HepG2 (cell line): ENCODE results near the gene RBMS2. TPM values are rescaled to one million over a fixed set of nuclear protein-coding genes. Genes with fewer than 3 reads are reported as not detected.
A peak's percentile ranks its signal among the peaks of the same experiment; 100 is the strongest.

Experiments used
- ATAC-seq: fragments of 200-7000 bp; cut with Tn5 transposase; 3 replicates; pipeline ENCODE4 v1.9.1; 2020; ENCODE audit warnings: mild to moderate bottlenecking, moderate library complexity
- BruUV-seq: library from RNA; stranded (reverse); fragments of 400-500 nt; replicated peaks from 2 replicates; lab custom pipeline; 2021; lab: Mats Ljungman, UMichigan
- CTCF ChIA-PET: fragments of 300-600 bp; formaldehyde crosslinking; extraction: SDS; loops from one replicate; lab custom pipeline; 2021; ENCODE audit warnings: low total read pairs, inconsistent platforms, low intra/inter-chr PET ratio; lab: Yijun Ruan, JAX
- POLR2A ChIA-PET: fragments of 350-600 bp; sonication (Branson Sonifier 250); formaldehyde crosslinking; loops from one replicate; lab custom pipeline; 2020; ENCODE audit warnings: antibody characterized with exemption, inconsistent platforms; lab: Yijun Ruan, JAX
- DNase-seq: peaks from one replicate; pipeline ENCODE4 v3.0.0-alpha.2; 2015; ENCODE audit warnings: low spot score
- FAIRE-seq: peaks from 3 replicates; lab custom pipeline; 2011; peaks lifted over from hg19 to GRCh38; lab: Jason Lieb, UNC
- H2AFZ ChIP-seq: one replicate; pipeline ENCODE4 v1.6.1; 2011; ENCODE audit warnings: low read length, inconsistent platforms
- H3K27ac ChIP-seq: fragments of 300-600 bp; 3 replicates; pipeline ENCODE4 v1.8.0; 2011; ENCODE audit warnings: mixed run types, mild to moderate bottlenecking, mixed read lengths, low read length, inconsistent platforms; ENCODE audit not compliant: insufficient read depth; ENCODE audit errors: extremely low read length
- H3K27me3 ChIP-seq, 2 experiments: fragments of 200-600 bp in 1 of 2; 2 replicates in 1 of 2; 3 replicates in 1 of 2; pipeline versions ENCODE4 v1.6.0 to v1.8.0; 2011; ENCODE audit warnings: low read length in 2 of 2, mild to moderate bottlenecking in 2 of 2, moderate library complexity in 2 of 2, inconsistent platforms in 1 of 2; ENCODE audit not compliant: insufficient read depth in 2 of 2, control insufficient read depth in 1 of 2
- H3K36me3 ChIP-seq, 2 experiments: fragments of 200-600 bp in 1 of 2; replicated peaks in 1 of 2; 2 replicates in 1 of 2; 3 replicates in 1 of 2; pipeline versions ENCODE4 v1.5.1 to v1.8.0; 2011; ENCODE audit warnings: low read length in 2 of 2, inconsistent platforms in 1 of 2; ENCODE audit not compliant: insufficient read depth in 2 of 2, control insufficient read depth in 1 of 2
- H3K4me1 ChIP-seq: 2 replicates; pipeline ENCODE4 v1.5.1; 2012; ENCODE audit warnings: low read length, inconsistent platforms; ENCODE audit not compliant: insufficient read depth
- H3K4me2 ChIP-seq: 2 replicates; pipeline ENCODE4 v1.6.0; 2011; ENCODE audit warnings: low read depth, low read length, inconsistent platforms
- H3K4me3 ChIP-seq, 3 experiments: fragments of 200-600 bp in 1 of 3; sonication (generic), shearing (Covaris generic) in 1 of 3; replicated peaks in 1 of 3; 2 replicates each; pipeline ENCODE4 v1.5.1; 2011 to 2016; ENCODE audit warnings: low read length in 3 of 3, inconsistent platforms in 2 of 3, low read depth in 2 of 3, mild to moderate bottlenecking in 2 of 3, control low read depth in 1 of 3, mixed read lengths in 1 of 3; ENCODE audit not compliant: insufficient read depth in 1 of 3
- H3K79me2 ChIP-seq: one replicate; pipeline ENCODE4 v1.6.1; 2011; ENCODE audit warnings: low read length, inconsistent platforms; ENCODE audit not compliant: insufficient read depth
- H3K9ac ChIP-seq: 2 replicates; pipeline ENCODE4 v1.6.0; 2011; ENCODE audit warnings: mild to moderate bottlenecking, low read depth, low read length, inconsistent platforms; ENCODE audit not compliant: insufficient read depth
- H3K9me3 ChIP-seq: 2 replicates; pipeline ENCODE4 v1.5.1; 2012; ENCODE audit warnings: mild to moderate bottlenecking, low read length
- H4K20me1 ChIP-seq: 2 replicates; pipeline ENCODE4 v1.6.0; 2011; ENCODE audit warnings: inconsistent platforms, mild to moderate bottlenecking, low read length, moderate library complexity; ENCODE audit not compliant: insufficient read depth
- ARID4A ChIP-seq: sonication (generic); formaldehyde crosslinking; IDR thresholded peaks from 2 replicates; pipeline ENCODE4 v1.5.0; 2020; ENCODE audit warnings: mild to moderate bottlenecking, missing genetic modification reagents, borderline replicate concordance
- KLF9 ChIP-seq: IDR thresholded peaks from 2 replicates; pipeline ENCODE4 v1.6.1; 2016; ENCODE audit warnings: low read depth
- MIER3 ChIP-seq: IDR thresholded peaks from 2 replicates; pipeline ENCODE4 v1.6.1; 2016; ENCODE audit warnings: missing compliant biosample characterization, borderline replicate concordance
- SIN3A ChIP-seq: IDR thresholded peaks from 2 replicates; pipeline ENCODE4 v1.6.1; 2011; ENCODE audit warnings: low read depth, mild to moderate bottlenecking, control low read depth, low read length, borderline replicate concordance
- ZNF143 ChIP-seq: sonication (generic); formaldehyde crosslinking; IDR thresholded peaks from 2 replicates; pipeline ENCODE4 v1.4.0; 2020; ENCODE audit warnings: missing genetic modification reagents
- ZNF367 ChIP-seq: sonication (generic); formaldehyde crosslinking; IDR thresholded peaks from 2 replicates; pipeline ENCODE4 v1.4.0; 2020; ENCODE audit warnings: missing genetic modification reagents, borderline replicate concordance
- ZNF574 ChIP-seq: sonication (generic); formaldehyde crosslinking; IDR thresholded peaks from 2 replicates; pipeline ENCODE4 v1.4.0; 2020; ENCODE audit warnings: missing genetic modification reagents
- ZNF598 ChIP-seq: sonication (generic); formaldehyde crosslinking; IDR thresholded peaks from 2 replicates; pipeline ENCODE4 v1.5.1; 2020; ENCODE audit warnings: mild to moderate bottlenecking, missing genetic modification reagents, borderline replicate concordance
- ZNF703 ChIP-seq: sonication (generic); formaldehyde crosslinking; IDR thresholded peaks from 2 replicates; pipeline ENCODE4 v1.5.1; 2020; ENCODE audit warnings: missing genetic modification reagents, mild to moderate bottlenecking, moderate library complexity, borderline replicate concordance
- ZNF878 ChIP-seq: sonication (generic); formaldehyde crosslinking; IDR thresholded peaks from 2 replicates; pipeline ENCODE4 v1.8.1; 2023; ENCODE audit warnings: mild to moderate bottlenecking, missing genetic modification reagents, moderate library complexity
- ZZZ3 ChIP-seq: sonication (generic); formaldehyde crosslinking; IDR thresholded peaks from 2 replicates; pipeline ENCODE4 v1.4.0; 2020; ENCODE audit warnings: missing genetic modification reagents, mild to moderate bottlenecking, borderline replicate concordance
- WGBS: methylation state at CpG from one replicate; pipeline ENCODE4 v1.1.6; 2017; ENCODE audit warnings: low lambda C conversion rate; 5-methylcytosine and 5-hydroxymethylcytosine counted together
- in situ Hi-C: cut with HindIII; loops from 2 replicates; pipeline ENCODE4 v1.10.0; 2017; ENCODE audit warnings: low pct_unique_long_range_greater_than_20kb; ENCODE audit not compliant: extremely low pct_ligation_motif_present
- intact Hi-C: fragments of 100-400 bp; cut with micrococcal nuclease; formaldehyde crosslinking; loops from one replicate; pipeline ENCODE4 v1.10.0; 2022; ENCODE audit not compliant: unreplicated experiment
- polyA plus RNA-seq, 8 experiments: library from polyadenylated mRNA; depleted of rRNA in 3 of 8; stranded (reverse) in 7 of 8; unstranded in 1 of 8; fragments of >200 nt; fragmentation: Illumina TruSeq in 4 of 8; extraction: Trizol in 4 of 8; gene quantifications; 2 replicates each; pipeline versions ENCODE4 v1.2.1 to v1.2.3, GENCODE V29; 2011 to 2016; ENCODE audit warnings: low read depth in 4 of 8, missing spikeins in 1 of 8, mixed read lengths in 1 of 8; ENCODE audit not compliant: insufficient read depth in 1 of 8
- total RNA-seq, 5 experiments: library from RNA; depleted of rRNA; stranded (reverse); fragments of >200 nt; fragmentation: Illumina TruSeq; extraction: Trizol; gene quantifications; 2 replicates each; pipeline ENCODE4 v1.2.3, GENCODE V29; 2016; ENCODE audit warnings: low read depth in 1 of 5
- TF ChIP-seq, protein P1 (sequence below): sonication (generic); formaldehyde crosslinking; IDR thresholded peaks from 2 replicates; pipeline ENCODE4 v1.4.0; 2020; ENCODE audit warnings: low read depth, missing genetic modification reagents

The RBMS2 gene
- total and polyA plus RNA-seq, 2 of the 13 experiments (the other 11 are each of a cell fraction or from before 2014, with no cell fraction given) = 0.53 to 7.4 TPM

DNA sequence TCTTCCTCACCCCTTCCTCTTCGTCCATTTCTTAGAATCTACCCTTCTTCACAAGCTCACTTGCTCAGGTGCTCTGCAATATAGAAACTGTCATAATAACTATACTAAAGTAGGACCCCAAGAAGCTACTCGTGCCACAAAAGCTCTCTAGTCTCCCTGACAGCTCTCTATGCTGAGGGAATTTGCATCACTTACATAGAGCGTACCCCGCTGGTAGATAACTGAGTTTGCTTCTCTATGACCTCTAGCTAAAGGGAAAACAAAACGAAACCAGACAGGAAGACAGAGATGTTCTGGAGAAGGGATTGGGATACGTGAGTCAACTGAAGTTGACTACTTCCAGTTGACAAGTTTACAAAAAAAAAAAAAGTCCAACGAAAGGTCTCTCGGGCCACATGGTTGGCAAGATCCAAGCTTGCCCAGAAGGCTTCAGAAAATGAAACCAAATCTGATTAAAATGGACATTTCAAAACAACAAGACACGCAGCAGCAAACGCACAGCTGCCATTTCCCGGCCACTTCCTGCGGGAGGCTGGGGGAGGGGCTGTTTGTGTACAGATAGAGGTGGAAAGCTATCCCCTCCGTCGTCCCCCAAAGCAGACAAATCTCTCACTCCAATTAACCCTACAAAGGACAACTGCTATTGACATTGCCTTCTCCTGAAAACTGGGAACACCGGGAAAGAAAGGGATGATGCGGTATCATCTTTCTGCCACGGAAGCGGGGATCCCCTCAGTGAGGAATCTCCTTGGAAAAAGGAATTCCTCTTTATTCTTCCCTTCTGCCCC lies 107.2 kb downstream of the RBMS2 start:
- BruUV-seq = TSS peak; percentile 57
- Histone ChIP-seq H3K27ac (peak overlapping the region; percentile 74), H3K4me3 (peak overlapping the region; percentile 98 to 100 (median 99)), H3K9ac (peak overlapping the region; percentile 92), H3K9me3 (no peaks in the 10 kb centered on the region), H4K20me1 (peaks cover 10% of the 10 kb centered on the region), H2AFZ (no peak overlapping the region), H3K27me3 (no peaks in the 10 kb centered on the region; a peak in 1 of 5 replicates), H3K36me3 (peaks cover 0 to 7% of the 10 kb centered on the region in 2 experiments; a peak in 2 of 5 replicates), H3K4me1 (peaks cover 80% of the 10 kb centered on the region), H3K79me2 (peaks cover 70% of the 10 kb centered on the region), H3K4me2 (peak overlapping the region; percentile 84)
- in situ Hi-C loops = no loop called here
- peak; percentile 31 for DNase-seq
- ATAC-seq = peak; percentile 15
- intact Hi-C loops = no loop called here
- ChIA-PET CTCF (no interaction called here), POLR2A (interaction anchor here (0.6 to 1.8 kb wide), 8 partner anchors 8 to 407 kb away, joined by 3 to 8 read pairs (median 6); partner anchors contain the start of genes GLS2, NACA, PTGES3 and RBMS2)
- FAIRE-seq = peak; percentile 26
- 2% methylated on average over 18 of the region's 18 CpGs for WGBS
- peak; percentile 58 for TF ChIP-seq ARID4A (CRISPR knock-in tag)
- TF ChIP-seq ZNF143 (CRISPR knock-in tag) = no peak
- no peak for TF ChIP-seq ZNF598
- no peak for TF ChIP-seq ZNF367 (CRISPR knock-in tag)
- TF ChIP-seq ZNF878 (CRISPR knock-in tag) = no peak
- TF ChIP-seq ZNF574 = peak; percentile 36; the same call in 1 of the 2 replicates
- peak; percentile 59; the same call in 1 of the 2 replicates for TF ChIP-seq SIN3A
- no peak for TF ChIP-seq KLF9
- TF ChIP-seq, protein P1, sequence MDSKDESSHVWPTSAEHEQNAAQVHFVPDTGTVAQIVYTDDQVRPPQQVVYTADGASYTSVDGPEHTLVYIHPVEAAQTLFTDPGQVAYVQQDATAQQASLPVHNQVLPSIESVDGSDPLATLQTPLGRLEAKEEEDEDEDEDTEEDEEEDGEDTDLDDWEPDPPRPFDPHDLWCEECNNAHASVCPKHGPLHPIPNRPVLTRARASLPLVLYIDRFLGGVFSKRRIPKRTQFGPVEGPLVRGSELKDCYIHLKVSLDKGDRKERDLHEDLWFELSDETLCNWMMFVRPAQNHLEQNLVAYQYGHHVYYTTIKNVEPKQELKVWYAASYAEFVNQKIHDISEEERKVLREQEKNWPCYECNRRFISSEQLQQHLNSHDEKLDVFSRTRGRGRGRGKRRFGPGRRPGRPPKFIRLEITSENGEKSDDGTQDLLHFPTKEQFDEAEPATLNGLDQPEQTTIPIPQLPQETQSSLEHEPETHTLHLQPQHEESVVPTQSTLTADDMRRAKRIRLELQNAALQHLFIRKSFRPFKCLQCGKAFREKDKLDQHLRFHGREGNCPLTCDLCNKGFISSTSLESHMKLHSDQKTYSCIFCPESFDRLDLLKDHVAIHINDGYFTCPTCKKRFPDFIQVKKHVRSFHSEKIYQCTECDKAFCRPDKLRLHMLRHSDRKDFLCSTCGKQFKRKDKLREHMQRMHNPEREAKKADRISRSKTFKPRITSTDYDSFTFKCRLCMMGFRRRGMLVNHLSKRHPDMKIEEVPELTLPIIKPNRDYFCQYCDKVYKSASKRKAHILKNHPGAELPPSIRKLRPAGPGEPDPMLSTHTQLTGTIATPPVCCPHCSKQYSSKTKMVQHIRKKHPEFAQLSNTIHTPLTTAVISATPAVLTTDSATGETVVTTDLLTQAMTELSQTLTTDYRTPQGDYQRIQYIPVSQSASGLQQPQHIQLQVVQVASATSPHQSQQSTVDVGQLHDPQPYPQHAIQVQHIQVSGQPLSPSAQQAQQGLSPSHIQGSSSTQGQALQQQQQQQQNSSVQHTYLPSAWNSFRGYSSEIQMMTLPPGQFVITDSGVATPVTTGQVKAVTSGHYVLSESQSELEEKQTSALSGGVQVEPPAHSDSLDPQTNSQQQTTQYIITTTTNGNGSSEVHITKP (CRISPR knock-in tag) = peak; percentile 32; the same call in 1 of the 2 replicates
- TF ChIP-seq MIER3 (CRISPR knock-in tag) = no peak
- no peak for TF ChIP-seq ZZZ3 (CRISPR knock-in tag)
- no peak for TF ChIP-seq ZNF703 (CRISPR knock-in tag)
